HCT116 (cell line): Measurements from ENCODE around the gene RNF217. TPM values are rescaled to one million over a fixed set of nuclear protein-coding genes. Genes with fewer than 3 reads are reported as not detected.

Experiments used
- ATAC-seq: fragments of 200-7000 bp; cut with Tn5 transposase; 2 replicates; pipeline ENCODE4 v1.9.1; 2020; ENCODE audit warnings: mild to moderate bottlenecking, moderate library complexity
- BruUV-seq: library from RNA; stranded (reverse); fragments of 400-500 nt; replicated peaks from 2 replicates; lab custom pipeline; 2021; lab: Mats Ljungman, UMichigan
- CTCF ChIA-PET: fragments of 300-600 bp; sonication (Branson Sonifier 250); formaldehyde crosslinking; loops from one replicate; lab custom pipeline; 2021; ENCODE audit warnings: antibody characterized with exemption; lab: Charles Lee
- POLR2A ChIA-PET: fragments of 300-600, 350-600 bp; sonication (Branson Sonifier 250); formaldehyde crosslinking; loops from one replicate; lab custom pipeline; 2021; ENCODE audit warnings: antibody characterized with exemption; lab: Charles Lee
- RAD21 ChIA-PET, 2 experiments: fragments of 300-600 bp; sonication (Branson Sonifier 250); formaldehyde crosslinking; loops; one replicate each; lab custom pipeline; 2023; ENCODE audit warnings: low total read pairs in 2 of 2; ENCODE audit not compliant: uncharacterized antibody in 2 of 2, unreplicated experiment in 2 of 2, low non-redundant PET in 1 of 2; lab: Charles Lee
- DNase-seq: peaks from one replicate; pipeline ENCODE4 v3.0.0-alpha.2; 2010; ENCODE audit warnings: low read depth, low spot score
- H2AFZ ChIP-seq: fragments of 200-600 bp; shearing (Covaris generic), sonication (generic); 2 replicates; pipeline ENCODE4 v1.6.1; 2017; ENCODE audit warnings: low read depth, mixed run types, mixed read lengths, antibody characterized with exemption, low read length; ENCODE audit not compliant: poor library complexity, severe bottlenecking
- H3K27ac ChIP-seq: 2 replicates; pipeline ENCODE4 v1.5.1; 2012; ENCODE audit warnings: low read depth, low read length
- H3K27me3 ChIP-seq: fragments of 200-600 bp; sonication (generic); 2 replicates; pipeline ENCODE4 v1.6.1; 2016; ENCODE audit warnings: mixed run types, low read length, mixed read lengths; ENCODE audit not compliant: insufficient read depth
- H3K36me3 ChIP-seq, 2 experiments: fragments of 200-500 bp in 1 of 2; fragments of 200-600 bp in 1 of 2; sonication (Bioruptor generic) in 1 of 2; sonication (generic) in 1 of 2; 2 replicates each; pipeline versions ENCODE4 v1.5.1 to v1.6.1; 2014 to 2016; ENCODE audit warnings: low read length in 2 of 2, inconsistent platforms in 1 of 2, mixed read lengths in 1 of 2, mixed run types in 1 of 2; ENCODE audit not compliant: insufficient read depth in 2 of 2, control insufficient read depth in 1 of 2
- H3K4me1 ChIP-seq, 2 experiments: fragments of 200-600 bp in 1 of 2; sonication (generic) in 1 of 2; 2 replicates each; pipeline versions ENCODE4 v1.5.1 to v1.6.1; 2012 to 2017; ENCODE audit warnings: low read length in 2 of 2, inconsistent platforms in 1 of 2, mild to moderate bottlenecking in 1 of 2, mixed read lengths in 1 of 2, mixed run types in 1 of 2, moderate library complexity in 1 of 2; ENCODE audit not compliant: insufficient read depth in 2 of 2, control insufficient read depth in 1 of 2
- H3K4me2 ChIP-seq: fragments of 200-600 bp; sonication (generic); 2 replicates; pipeline ENCODE4 v1.6.1; 2017; ENCODE audit warnings: mixed run types, low read length, mixed read lengths
- H3K4me3 ChIP-seq, 2 experiments: fragments of 200-600 bp in 1 of 2; sonication (generic) in 1 of 2; replicated peaks in 1 of 2; 2 replicates each; pipeline ENCODE4 v1.5.1; 2011 to 2016; ENCODE audit warnings: low read length in 2 of 2, control low read depth in 1 of 2, low read depth in 1 of 2, mild to moderate bottlenecking in 1 of 2, mixed read lengths in 1 of 2, mixed run types in 1 of 2
- H3K79me2 ChIP-seq: fragments of 200-600 bp; sonication (generic); 2 replicates; pipeline ENCODE4 v1.6.1; 2017; ENCODE audit warnings: mild to moderate bottlenecking, mixed run types, low read length, moderate library complexity, mixed read lengths; ENCODE audit not compliant: insufficient read depth
- H3K9ac ChIP-seq: fragments of 200-600 bp; sonication (generic); 2 replicates; pipeline ENCODE4 v1.6.1; 2016; ENCODE audit warnings: low read length, mixed read lengths
- H3K9me2 ChIP-seq: fragments of 200-600 bp; sonication (generic), shearing (Covaris generic); 2 replicates; pipeline ENCODE4 v1.6.1; 2017; ENCODE audit warnings: mixed run types, mild to moderate bottlenecking, moderate library complexity; ENCODE audit not compliant: insufficient read depth
- H3K9me3 ChIP-seq, 2 experiments: fragments of 200-500 bp in 1 of 2; fragments of 200-600 bp in 1 of 2; sonication (Bioruptor generic) in 1 of 2; sonication (generic) in 1 of 2; 2 replicates each; pipeline ENCODE4 v1.6.1; 2014 to 2017; ENCODE audit warnings: low read length in 2 of 2, mixed read lengths in 2 of 2, inconsistent platforms in 1 of 2, low read depth in 1 of 2, mild to moderate bottlenecking in 1 of 2, mixed run types in 1 of 2, moderate library complexity in 1 of 2; ENCODE audit not compliant: control insufficient read depth in 1 of 2, insufficient read depth in 1 of 2
- H4K20me1 ChIP-seq: fragments of 200-600 bp; sonication (generic), shearing (Covaris generic); 2 replicates; pipeline ENCODE4 v1.6.1; 2017; ENCODE audit warnings: mixed run types, mild to moderate bottlenecking, moderate library complexity; ENCODE audit not compliant: insufficient read depth
- CBX3 ChIP-seq: IDR thresholded peaks from 2 replicates; pipeline ENCODE4 v1.6.1; 2012; ENCODE audit warnings: low read depth
- CEBPB ChIP-seq: IDR thresholded peaks from 2 replicates; pipeline ENCODE4 v1.6.1; 2012; ENCODE audit warnings: low read depth
- CTCF ChIP-seq, 3 experiments: fragments of 200-600 bp in 1 of 3; sonication (generic) in 1 of 3; IDR thresholded peaks in 2 of 3; conservative IDR thresholded peaks in 1 of 3; 2 replicates each; pipeline ENCODE4 v1.5.1; 2012 to 2017; ENCODE audit warnings: low read depth in 2 of 3, low read length in 2 of 3, antibody characterized with exemption in 1 of 3, borderline replicate concordance in 1 of 3, control low read depth in 1 of 3, mild to moderate bottlenecking in 1 of 3, mixed read lengths in 1 of 3, mixed run types in 1 of 3, moderate library complexity in 1 of 3; ENCODE audit not compliant: insufficient read depth in 1 of 3
- ELF1 ChIP-seq: IDR thresholded peaks from 2 replicates; pipeline ENCODE4 v1.6.1; 2012; ENCODE audit warnings: low read depth, borderline replicate concordance
- EZH2 ChIP-seq: fragments of 200-600 bp; sonication (generic); IDR thresholded peaks from 2 replicates; pipeline ENCODE4 v1.6.1; 2017; ENCODE audit warnings: antibody characterized with exemption, mixed run types
- EZH2phosphoT487 ChIP-seq: fragments of 200-600 bp; IDR thresholded peaks from 2 replicates; pipeline ENCODE4 v1.6.1; 2018; ENCODE audit warnings: antibody characterized with exemption, borderline replicate concordance
- JUND ChIP-seq: IDR thresholded peaks from 2 replicates; pipeline ENCODE4 v1.6.1; 2012
- MAX ChIP-seq: IDR thresholded peaks from 2 replicates; pipeline ENCODE4 v1.6.1; 2012
- POLR2A ChIP-seq: IDR thresholded peaks from 2 replicates; pipeline ENCODE4 v1.7.0; 2011; ENCODE audit warnings: borderline replicate concordance; ENCODE audit not compliant: insufficient read depth, insufficient read length; ENCODE audit errors: extremely low read depth
- POLR2AphosphoS5 ChIP-seq: IDR thresholded peaks from 2 replicates; pipeline ENCODE4 v1.6.1; 2011; ENCODE audit warnings: mild to moderate bottlenecking, low read depth, low read length, moderate library complexity
- SIN3A ChIP-seq: IDR thresholded peaks from 2 replicates; pipeline ENCODE4 v1.6.1; 2012; ENCODE audit warnings: low read depth
- SP1 ChIP-seq: IDR thresholded peaks from 2 replicates; pipeline ENCODE4 v1.6.1; 2012; ENCODE audit warnings: low read depth
- TCF7L2 ChIP-seq: IDR thresholded peaks from 2 replicates; pipeline ENCODE4 v1.7.0; 2011; ENCODE audit warnings: borderline replicate concordance, inconsistent platforms; ENCODE audit not compliant: insufficient read depth, insufficient read length; ENCODE audit errors: extremely low read depth
- ZFX ChIP-seq: fragments of 450-650 bp; IDR thresholded peaks from 2 replicates; pipeline ENCODE4 v1.6.1; 2017
- ZNF274 ChIP-seq: fragments of 200-500 bp; sonication (Bioruptor generic); IDR thresholded peaks from 2 replicates; pipeline ENCODE4 v1.6.1; 2014; ENCODE audit warnings: mild to moderate bottlenecking, low read depth, low read length, inconsistent platforms
- intact Hi-C: fragments of 100-400 bp; cut with micrococcal nuclease; formaldehyde crosslinking; loops from 2 replicates; pipeline ENCODE4 v1.10.0; 2022
- total RNA-seq: library from RNA; stranded (reverse); gene quantifications from one replicate; pipeline ENCODE4 v1.2.1, GENCODE V29; 2021; ENCODE audit not compliant: unreplicated experiment
- TF ChIP-seq, protein P1 (sequence below): IDR thresholded peaks from 2 replicates; pipeline ENCODE4 v1.6.1; 2012; ENCODE audit warnings: low read depth
- TF ChIP-seq, protein P2 (sequence below): IDR thresholded peaks from 2 replicates; pipeline ENCODE4 v1.6.1; 2012
- TF ChIP-seq, protein P3 (sequence below): IDR thresholded peaks from 2 replicates; pipeline ENCODE4 v1.6.1; 2011; ENCODE audit warnings: mild to moderate bottlenecking, low read length, moderate library complexity; ENCODE audit not compliant: insufficient replicate concordance; ENCODE audit errors: extremely low read depth

Gene RNF217
- total RNA-seq, 1 experiment from 2014 or later = 20.4 TPM

- Histone ChIP-seq H3K27me3 (no peaks in the 10 kb centered on the region), H3K9me3 (no peaks in the 10 kb centered on the region), H2AFZ (no peak overlapping the region), H3K4me2 (no peak overlapping the region), H4K20me1 (no peaks in the 10 kb centered on the region), H3K9me2 (no peaks in the 10 kb centered on the region), H3K79me2 (no peaks in the 10 kb centered on the region), H3K27ac (no peak overlapping the region), H3K4me3 (no peak overlapping the region), H3K36me3 (no peaks in the 10 kb centered on the region), H3K9ac (no peak overlapping the region), H3K4me1 (no peaks in the 10 kb centered on the region)
- ChIA-PET POLR2A (no interaction called here), CTCF (no interaction called here), RAD21 (no interaction called here)
- no TSS peak for BruUV-seq
- DNase-seq (no peak), ATAC-seq (no peak)
- intact Hi-C loops = no loop called here
- TF ChIP-seq EZH2phosphoT487 = no peak
- TF ChIP-seq TCF7L2 = no peak
- TF ChIP-seq SIN3A = no peak
- TF ChIP-seq CTCF (IDR thresholded peaks at IDR 0.05 in 2 of 3, conservative IDR thresholded peaks at IDR 0.05 in 1 of 3; ENCODE audit: borderline replicate concordance in 1 of 3, insufficient read depth in 1 of 3, low read depth in 2 of 3, low read length in 2 of 3) = no peak
- no peak for TF ChIP-seq POLR2A
- no peak for TF ChIP-seq MAX
- TF ChIP-seq ZNF274 = no peak
- no peak for TF ChIP-seq CEBPB
- TF ChIP-seq, protein P1, sequence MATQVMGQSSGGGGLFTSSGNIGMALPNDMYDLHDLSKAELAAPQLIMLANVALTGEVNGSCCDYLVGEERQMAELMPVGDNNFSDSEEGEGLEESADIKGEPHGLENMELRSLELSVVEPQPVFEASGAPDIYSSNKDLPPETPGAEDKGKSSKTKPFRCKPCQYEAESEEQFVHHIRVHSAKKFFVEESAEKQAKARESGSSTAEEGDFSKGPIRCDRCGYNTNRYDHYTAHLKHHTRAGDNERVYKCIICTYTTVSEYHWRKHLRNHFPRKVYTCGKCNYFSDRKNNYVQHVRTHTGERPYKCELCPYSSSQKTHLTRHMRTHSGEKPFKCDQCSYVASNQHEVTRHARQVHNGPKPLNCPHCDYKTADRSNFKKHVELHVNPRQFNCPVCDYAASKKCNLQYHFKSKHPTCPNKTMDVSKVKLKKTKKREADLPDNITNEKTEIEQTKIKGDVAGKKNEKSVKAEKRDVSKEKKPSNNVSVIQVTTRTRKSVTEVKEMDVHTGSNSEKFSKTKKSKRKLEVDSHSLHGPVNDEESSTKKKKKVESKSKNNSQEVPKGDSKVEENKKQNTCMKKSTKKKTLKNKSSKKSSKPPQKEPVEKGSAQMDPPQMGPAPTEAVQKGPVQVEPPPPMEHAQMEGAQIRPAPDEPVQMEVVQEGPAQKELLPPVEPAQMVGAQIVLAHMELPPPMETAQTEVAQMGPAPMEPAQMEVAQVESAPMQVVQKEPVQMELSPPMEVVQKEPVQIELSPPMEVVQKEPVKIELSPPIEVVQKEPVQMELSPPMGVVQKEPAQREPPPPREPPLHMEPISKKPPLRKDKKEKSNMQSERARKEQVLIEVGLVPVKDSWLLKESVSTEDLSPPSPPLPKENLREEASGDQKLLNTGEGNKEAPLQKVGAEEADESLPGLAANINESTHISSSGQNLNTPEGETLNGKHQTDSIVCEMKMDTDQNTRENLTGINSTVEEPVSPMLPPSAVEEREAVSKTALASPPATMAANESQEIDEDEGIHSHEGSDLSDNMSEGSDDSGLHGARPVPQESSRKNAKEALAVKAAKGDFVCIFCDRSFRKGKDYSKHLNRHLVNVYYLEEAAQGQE = no peak
- TF ChIP-seq, protein P2, sequence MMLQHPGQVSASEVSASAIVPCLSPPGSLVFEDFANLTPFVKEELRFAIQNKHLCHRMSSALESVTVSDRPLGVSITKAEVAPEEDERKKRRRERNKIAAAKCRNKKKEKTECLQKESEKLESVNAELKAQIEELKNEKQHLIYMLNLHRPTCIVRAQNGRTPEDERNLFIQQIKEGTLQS = no peak
- no peak for TF ChIP-seq ZFX
- TF ChIP-seq EZH2 = no peak
- no peak for TF ChIP-seq POLR2AphosphoS5
- TF ChIP-seq CBX3 = no peak
- no peak for TF ChIP-seq ELF1
- no peak for TF ChIP-seq JUND
- TF ChIP-seq, protein P3, sequence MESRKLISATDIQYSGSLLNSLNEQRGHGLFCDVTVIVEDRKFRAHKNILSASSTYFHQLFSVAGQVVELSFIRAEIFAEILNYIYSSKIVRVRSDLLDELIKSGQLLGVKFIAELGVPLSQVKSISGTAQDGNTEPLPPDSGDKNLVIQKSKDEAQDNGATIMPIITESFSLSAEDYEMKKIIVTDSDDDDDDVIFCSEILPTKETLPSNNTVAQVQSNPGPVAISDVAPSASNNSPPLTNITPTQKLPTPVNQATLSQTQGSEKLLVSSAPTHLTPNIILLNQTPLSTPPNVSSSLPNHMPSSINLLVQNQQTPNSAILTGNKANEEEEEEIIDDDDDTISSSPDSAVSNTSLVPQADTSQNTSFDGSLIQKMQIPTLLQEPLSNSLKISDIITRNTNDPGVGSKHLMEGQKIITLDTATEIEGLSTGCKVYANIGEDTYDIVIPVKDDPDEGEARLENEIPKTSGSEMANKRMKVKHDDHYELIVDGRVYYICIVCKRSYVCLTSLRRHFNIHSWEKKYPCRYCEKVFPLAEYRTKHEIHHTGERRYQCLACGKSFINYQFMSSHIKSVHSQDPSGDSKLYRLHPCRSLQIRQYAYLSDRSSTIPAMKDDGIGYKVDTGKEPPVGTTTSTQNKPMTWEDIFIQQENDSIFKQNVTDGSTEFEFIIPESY = no peak
- no peak for TF ChIP-seq SP1
Measured at GRCh38 chr6:125088963-125089362, 126.7 kb downstream of the RNF217 start.
